Stomach (tissue), 4 donors: ENCODE data around the gene CTDSPL.

Source experiments
- CTCF ChIP-seq, 7 experiments: fragments of 450-650 bp in 4 of 7; fragments of 200-600 bp in 3 of 7; sonication (generic) in 3 of 7; IDR thresholded peaks; one replicate each; pipeline ENCODE4 v1.5.1; 2016 to 2019; ENCODE audit warnings: antibody characterized with exemption in 7 of 7, control low read depth in 2 of 7, mild to moderate bottlenecking in 1 of 7
- POLR2A ChIP-seq, 4 donors: fragments of 450-650 bp; IDR thresholded peaks; one replicate each; pipeline ENCODE4 v1.6.1; 2016; ENCODE audit warnings: antibody characterized with exemption in 4 of 4, control low read depth in 2 of 4, mild to moderate bottlenecking in 1 of 4, moderate library complexity in 1 of 4

- TF ChIP-seq POLR2A (IDR thresholded peaks at IDR 0.05): no peak
- TF ChIP-seq CTCF (IDR thresholded peaks at IDR 0.05): peak in 5 of 7 experiments; percentile 64 to 86 (median 79)
Measured at GRCh38 chr3:37967260-37967881, 105.7 kb downstream of the CTDSPL start.
